ENCODE measurements around the gene ARHGEF10L. TPM values are rescaled to one million over a fixed set of nuclear protein-coding genes. Genes with fewer than 3 reads are reported as not detected.

The ARHGEF10L gene
- polyA plus RNA-seq, 1 donor = 85.1 TPM

DNA sequence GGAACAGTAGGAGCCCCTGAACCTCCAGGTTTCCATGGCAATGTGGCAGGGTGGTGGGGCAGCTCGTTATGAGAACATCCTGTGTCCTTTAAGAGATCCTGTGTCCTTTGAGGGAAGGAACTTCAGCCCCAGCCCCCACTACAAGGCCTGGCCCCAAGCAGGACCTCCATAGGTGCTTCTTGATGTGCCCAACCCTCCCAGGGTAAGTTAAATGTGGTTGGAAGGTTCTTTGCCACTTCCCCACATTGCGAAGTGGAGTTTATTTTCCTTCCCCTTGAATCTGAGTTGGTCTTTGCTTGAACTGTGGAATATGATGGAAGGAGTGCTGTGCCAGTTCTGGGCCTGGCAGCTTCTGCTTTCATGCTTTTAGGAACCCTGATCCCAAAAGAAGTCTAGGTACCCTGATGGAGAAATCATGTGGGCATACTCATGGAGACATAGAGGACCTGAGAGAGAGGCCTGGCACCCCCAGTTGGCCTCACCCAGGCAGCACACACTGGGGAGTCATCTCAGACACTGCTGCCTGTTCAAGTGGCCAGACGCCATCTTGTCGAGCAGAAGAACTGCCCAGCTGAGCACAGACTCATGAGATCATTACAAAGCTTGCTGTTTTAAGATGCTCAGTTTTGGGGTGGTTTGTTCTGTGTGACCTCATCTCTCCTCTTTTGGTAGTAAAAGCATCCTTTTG, 171.5 kb downstream of the ARHGEF10L start:
- no CpG with 5 or more reads among the region's 4 CpGs for WGBS (ENCODE audit: insufficient coverage, low lambda C conversion rate)
- Histone ChIP-seq H3K27ac (ENCODE audit: low read length) (no peak overlapping the region), H3K27me3 (ENCODE audit: control insufficient read depth, insufficient read depth, low read length) (no peaks in the 10 kb centered on the region), H3K4me3 (ENCODE audit: low read length) (no peak overlapping the region), H3K9me3 (ENCODE audit: control insufficient read depth, low read depth, low read length) (no peaks in the 10 kb centered on the region), H3K36me3 (ENCODE audit: control insufficient read depth, insufficient read depth, low read length) (no peaks in the 10 kb centered on the region), H3K4me1 (ENCODE audit: control insufficient read depth, insufficient read depth, low read length) (no peaks in the 10 kb centered on the region)
- DNase-seq = no peak

DNA sequence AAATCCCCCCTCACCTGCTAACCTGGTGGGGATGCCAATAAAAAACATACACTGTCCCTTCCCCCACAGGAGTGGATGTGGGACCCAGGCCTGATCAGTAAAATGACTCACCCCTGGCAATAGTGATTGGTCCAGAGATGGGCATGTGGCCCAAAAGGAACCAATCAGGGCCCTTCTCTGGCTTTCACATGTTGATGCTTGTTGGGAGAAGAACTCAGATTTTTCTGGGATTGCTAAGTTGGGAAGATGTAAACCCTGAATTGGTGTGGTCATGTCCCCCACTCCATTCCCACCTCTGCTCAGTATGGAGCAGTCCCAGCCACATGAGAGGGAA, 172.0 kb downstream of the ARHGEF10L start:
- Histone ChIP-seq H3K4me1 (ENCODE audit: control insufficient read depth, insufficient read depth, low read length) (no peaks in the 10 kb centered on the region), H3K9me3 (ENCODE audit: control insufficient read depth, low read depth, low read length) (no peaks in the 10 kb centered on the region), H3K4me3 (ENCODE audit: low read length) (no peak overlapping the region), H3K27me3 (ENCODE audit: control insufficient read depth, insufficient read depth, low read length) (no peaks in the 10 kb centered on the region), H3K27ac (ENCODE audit: low read length) (no peak overlapping the region), H3K36me3 (ENCODE audit: control insufficient read depth, insufficient read depth, low read length) (no peaks in the 10 kb centered on the region)
- DNase-seq = no peak

DNA sequence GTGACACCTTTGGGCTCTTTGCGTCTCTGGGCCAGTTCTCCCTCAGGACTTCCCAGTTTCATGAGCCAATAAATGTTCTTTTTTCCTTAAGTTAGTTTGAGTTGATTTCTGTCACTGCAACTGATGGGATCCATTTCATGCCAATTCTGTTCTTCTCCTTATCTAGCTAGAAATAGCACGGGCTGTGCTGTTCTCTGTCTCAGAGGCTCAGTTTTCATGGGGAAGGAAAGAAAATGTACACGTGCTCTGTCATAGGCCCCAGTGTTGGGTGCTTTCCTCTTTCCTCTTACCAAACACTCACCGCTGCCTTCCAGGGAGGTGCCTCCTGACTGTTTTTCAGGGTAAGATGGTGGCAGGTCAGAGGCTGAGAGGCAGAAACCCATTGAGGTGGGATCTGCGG, 172.4 kb downstream of the ARHGEF10L start:
- no peaks in the 10 kb centered on the region for H3K9me3 ChIP-seq (ENCODE audit: control insufficient read depth, low read depth, low read length)
- no peak for DNase-seq
- H3K4me3 ChIP-seq (ENCODE audit: low read length) = no peak overlapping the region
- no peaks in the 10 kb centered on the region for H3K4me1 ChIP-seq (ENCODE audit: control insufficient read depth, insufficient read depth, low read length)
- no CpG with 5 or more reads among the region's 5 CpGs for WGBS (ENCODE audit: insufficient coverage, low lambda C conversion rate)
- H3K27me3 ChIP-seq (ENCODE audit: control insufficient read depth, insufficient read depth, low read length) = no peaks in the 10 kb centered on the region
- no peak overlapping the region for H3K27ac ChIP-seq (ENCODE audit: low read length)
- H3K36me3 ChIP-seq (ENCODE audit: control insufficient read depth, insufficient read depth, low read length) = no peaks in the 10 kb centered on the region

DNA sequence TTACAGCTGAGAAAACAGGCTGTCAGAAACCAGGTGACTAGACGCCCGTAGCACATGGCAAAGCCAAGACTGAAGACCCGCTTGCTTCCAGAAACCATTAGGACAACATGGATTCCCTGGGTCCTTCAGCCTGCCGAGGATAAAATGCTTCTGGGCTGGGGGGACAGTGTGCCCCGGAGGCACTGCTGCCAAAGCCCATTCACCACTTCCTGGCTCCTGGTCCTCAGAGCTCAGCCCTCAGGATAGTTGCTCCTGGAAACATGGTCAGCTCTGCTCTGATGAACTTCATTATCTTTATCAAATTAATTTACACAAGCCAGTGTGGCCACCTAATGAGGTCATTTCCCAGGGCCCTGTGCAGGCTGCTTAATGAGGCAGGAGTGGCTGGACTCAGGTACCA, 174.5 kb downstream of the ARHGEF10L start:
- H3K27ac ChIP-seq (ENCODE audit: low read length) = no peak overlapping the region
- no peaks in the 10 kb centered on the region for H3K27me3 ChIP-seq (ENCODE audit: control insufficient read depth, insufficient read depth, low read length)
- DNase-seq = no peak
- no peak overlapping the region for H3K4me3 ChIP-seq (ENCODE audit: low read length)
- no peaks in the 10 kb centered on the region for H3K4me1 ChIP-seq (ENCODE audit: control insufficient read depth, insufficient read depth, low read length)
- H3K36me3 ChIP-seq (ENCODE audit: control insufficient read depth, insufficient read depth, low read length) = no peaks in the 10 kb centered on the region
- WGBS (ENCODE audit: insufficient coverage, low lambda C conversion rate) = no CpG with 5 or more reads among the region's 5 CpGs
- H3K9me3 ChIP-seq (ENCODE audit: control insufficient read depth, low read depth, low read length) = no peaks in the 10 kb centered on the region

DNA sequence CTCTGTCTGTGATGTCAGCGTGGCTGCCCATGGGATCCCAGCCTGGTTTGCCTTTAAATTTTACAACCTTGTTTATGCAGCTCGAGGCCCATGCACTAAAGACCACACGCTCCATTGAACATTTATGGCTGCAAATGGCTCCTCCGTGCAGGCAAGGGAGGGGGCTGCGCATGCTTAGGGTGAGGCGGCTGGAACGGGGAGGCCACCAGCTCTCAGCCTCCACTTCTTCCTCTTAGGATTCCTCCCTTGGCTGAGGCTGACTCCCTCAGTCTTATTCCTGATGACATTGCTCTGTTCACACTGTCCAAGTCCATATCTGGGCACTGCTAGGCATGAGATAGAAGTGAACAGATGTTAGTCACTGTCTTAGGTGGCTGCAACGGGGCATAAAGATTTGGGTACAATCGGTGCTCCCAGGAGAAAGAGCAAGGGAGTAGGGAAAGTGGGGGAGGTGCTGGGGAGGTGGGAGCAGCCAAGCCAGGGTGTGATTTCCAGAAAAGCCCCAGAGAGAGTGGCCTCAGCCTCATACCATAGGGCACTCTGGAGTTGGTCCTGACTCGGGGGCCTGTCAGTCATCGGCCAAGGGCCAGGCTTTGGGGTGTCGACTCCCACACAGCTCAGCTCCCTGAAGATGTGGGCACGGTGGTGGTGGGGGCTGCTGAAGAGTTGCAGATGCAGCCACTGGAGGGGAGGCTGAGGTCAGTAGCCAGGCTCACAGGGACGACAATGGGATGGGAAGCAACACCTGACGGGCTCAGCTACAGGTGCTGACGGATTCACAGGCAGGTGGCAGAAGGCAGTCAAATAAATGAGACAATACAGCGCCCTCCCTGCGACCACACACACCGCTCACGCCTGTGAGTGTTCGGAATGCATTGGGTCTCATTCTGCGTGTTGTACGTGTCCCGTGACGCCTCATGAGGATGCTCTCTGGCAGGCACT, 178.4 kb downstream of the ARHGEF10L start:
- no peaks in the 10 kb centered on the region for H3K27me3 ChIP-seq (ENCODE audit: control insufficient read depth, insufficient read depth, low read length)
- DNase-seq = no peak
- H3K27ac ChIP-seq (ENCODE audit: low read length) = no peak overlapping the region
- no peak overlapping the region for H3K4me3 ChIP-seq (ENCODE audit: low read length)
- H3K9me3 ChIP-seq (ENCODE audit: control insufficient read depth, low read depth, low read length) = no peaks in the 10 kb centered on the region
- H3K4me1 ChIP-seq (ENCODE audit: control insufficient read depth, insufficient read depth, low read length) = no peaks in the 10 kb centered on the region
- H3K36me3 ChIP-seq (ENCODE audit: control insufficient read depth, insufficient read depth, low read length) = no peaks in the 10 kb centered on the region
- WGBS (ENCODE audit: insufficient coverage, low lambda C conversion rate) = no CpG with 5 or more reads among the region's 25 CpGs

DNA sequence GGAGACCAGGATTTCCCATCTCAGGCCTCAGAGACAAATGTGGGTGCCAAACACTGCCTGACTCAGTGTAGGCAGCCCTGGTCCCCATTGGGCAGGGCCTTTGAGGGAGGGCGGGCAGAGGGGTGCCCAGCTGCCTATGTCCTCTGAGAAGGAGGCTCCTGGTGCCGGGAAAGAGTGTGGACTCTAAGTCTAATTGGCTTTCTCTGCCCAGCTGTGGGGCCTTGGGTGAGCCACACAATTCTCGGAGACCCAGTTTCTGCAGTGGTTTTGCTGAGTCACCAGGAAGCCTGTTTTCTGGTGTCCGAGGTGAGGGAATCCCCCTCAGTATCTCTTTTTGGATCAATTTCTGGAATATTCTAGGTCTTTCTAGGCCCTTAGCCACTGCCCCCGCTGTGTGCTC, 180.4 kb downstream of the ARHGEF10L start:
- no peak for DNase-seq
- Histone ChIP-seq H3K9me3 (ENCODE audit: control insufficient read depth, low read depth, low read length) (no peaks in the 10 kb centered on the region), H3K4me3 (ENCODE audit: low read length) (no peak overlapping the region), H3K27me3 (ENCODE audit: control insufficient read depth, insufficient read depth, low read length) (peaks cover 8% of the 10 kb centered on the region), H3K27ac (ENCODE audit: low read length) (no peak overlapping the region), H3K36me3 (ENCODE audit: control insufficient read depth, insufficient read depth, low read length) (no peaks in the 10 kb centered on the region), H3K4me1 (ENCODE audit: control insufficient read depth, insufficient read depth, low read length) (no peaks in the 10 kb centered on the region)
- no CpG with 5 or more reads among the region's 5 CpGs for WGBS (ENCODE audit: insufficient coverage, low lambda C conversion rate)

DNA sequence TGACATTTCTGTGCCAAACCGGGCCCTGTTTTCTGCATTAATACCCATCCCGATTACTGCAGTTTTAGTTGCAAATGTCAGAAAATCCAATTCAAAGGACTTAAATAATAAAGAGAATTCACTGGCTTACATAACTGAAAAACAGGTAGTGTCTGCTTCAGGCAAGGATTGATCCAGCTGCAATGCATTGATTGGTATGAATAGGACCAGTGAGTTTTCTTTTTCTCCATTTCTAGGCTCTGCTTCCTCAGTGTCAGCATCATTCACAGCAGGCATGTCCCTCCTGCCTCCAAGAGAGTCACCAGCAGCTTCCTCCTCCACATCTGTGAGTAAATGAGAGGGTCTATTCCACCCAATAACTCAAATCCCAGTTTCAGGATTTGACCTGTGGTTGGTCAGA, 181.9 kb downstream of the ARHGEF10L start:
- H3K27me3 ChIP-seq (ENCODE audit: control insufficient read depth, insufficient read depth, low read length) = peaks cover 8% of the 10 kb centered on the region
- H3K27ac ChIP-seq (ENCODE audit: low read length) = no peak overlapping the region
- H3K4me1 ChIP-seq (ENCODE audit: control insufficient read depth, insufficient read depth, low read length) = no peaks in the 10 kb centered on the region
- no peak for DNase-seq
- WGBS (ENCODE audit: insufficient coverage, low lambda C conversion rate) = 100% methylated on average over 1 of the region's 2 CpGs
- no peaks in the 10 kb centered on the region for H3K36me3 ChIP-seq (ENCODE audit: control insufficient read depth, insufficient read depth, low read length)
- H3K9me3 ChIP-seq (ENCODE audit: control insufficient read depth, low read depth, low read length) = no peaks in the 10 kb centered on the region
- H3K4me3 ChIP-seq (ENCODE audit: low read length) = no peak overlapping the region

DNA sequence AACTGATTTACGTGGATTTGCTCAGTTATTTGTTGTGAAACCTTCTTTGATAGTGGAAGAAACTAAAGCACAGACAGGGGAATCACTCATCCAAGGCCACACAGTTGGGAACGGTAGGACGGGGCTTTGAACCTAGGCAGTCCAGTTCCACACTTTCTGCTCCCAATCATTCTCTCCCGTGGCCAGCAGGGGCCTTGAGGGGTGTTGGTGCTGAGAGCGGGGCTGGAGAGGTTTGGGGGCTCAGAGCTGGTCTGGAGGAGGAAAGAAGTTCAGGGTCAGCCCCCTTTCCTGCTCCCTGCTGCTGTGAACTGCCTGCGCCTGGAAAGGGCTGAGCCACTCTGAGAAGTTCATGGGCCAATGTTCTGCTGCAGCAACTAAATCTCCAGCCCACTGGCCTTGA, 184.2 kb downstream of the ARHGEF10L start:
- Histone ChIP-seq H3K4me1 (ENCODE audit: control insufficient read depth, insufficient read depth, low read length) (no peaks in the 10 kb centered on the region), H3K9me3 (ENCODE audit: control insufficient read depth, low read depth, low read length) (no peaks in the 10 kb centered on the region), H3K4me3 (ENCODE audit: low read length) (no peak overlapping the region), H3K27me3 (ENCODE audit: control insufficient read depth, insufficient read depth, low read length) (peaks cover 11% of the 10 kb centered on the region), H3K27ac (ENCODE audit: low read length) (no peak overlapping the region), H3K36me3 (ENCODE audit: control insufficient read depth, insufficient read depth, low read length) (no peaks in the 10 kb centered on the region)
- no peak for DNase-seq
- WGBS (ENCODE audit: insufficient coverage, low lambda C conversion rate) = no CpG with 5 or more reads among the region's 6 CpGs

DNA sequence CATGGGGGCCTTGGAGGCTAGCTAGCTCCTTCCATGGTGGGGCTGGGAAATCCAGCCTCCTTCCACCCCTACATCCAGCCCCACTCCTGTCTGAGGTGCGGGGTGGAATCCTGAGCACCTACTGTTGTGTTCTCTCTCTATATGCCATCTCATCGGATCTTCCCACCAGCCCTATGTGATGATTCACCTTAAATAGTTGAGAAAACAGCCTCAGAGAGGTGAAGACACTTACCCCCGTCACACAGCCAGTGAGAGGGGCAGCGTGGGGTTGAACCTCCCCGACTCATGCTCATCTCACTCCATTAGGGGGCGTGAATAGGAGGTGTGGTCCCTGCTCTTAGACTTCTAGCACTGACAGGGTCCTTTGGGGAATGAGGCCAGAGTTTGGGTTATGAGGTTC, 184.7 kb downstream of the ARHGEF10L start:
- Histone ChIP-seq H3K27me3 (ENCODE audit: control insufficient read depth, insufficient read depth, low read length) (peaks cover 11% of the 10 kb centered on the region), H3K9me3 (ENCODE audit: control insufficient read depth, low read depth, low read length) (no peaks in the 10 kb centered on the region), H3K27ac (ENCODE audit: low read length) (no peak overlapping the region), H3K36me3 (ENCODE audit: control insufficient read depth, insufficient read depth, low read length) (no peaks in the 10 kb centered on the region), H3K4me1 (ENCODE audit: control insufficient read depth, insufficient read depth, low read length) (no peaks in the 10 kb centered on the region), H3K4me3 (ENCODE audit: low read length) (no peak overlapping the region)
- no peak for DNase-seq
- WGBS (ENCODE audit: insufficient coverage, low lambda C conversion rate) = no CpG with 5 or more reads among the region's 6 CpGs

DNA sequence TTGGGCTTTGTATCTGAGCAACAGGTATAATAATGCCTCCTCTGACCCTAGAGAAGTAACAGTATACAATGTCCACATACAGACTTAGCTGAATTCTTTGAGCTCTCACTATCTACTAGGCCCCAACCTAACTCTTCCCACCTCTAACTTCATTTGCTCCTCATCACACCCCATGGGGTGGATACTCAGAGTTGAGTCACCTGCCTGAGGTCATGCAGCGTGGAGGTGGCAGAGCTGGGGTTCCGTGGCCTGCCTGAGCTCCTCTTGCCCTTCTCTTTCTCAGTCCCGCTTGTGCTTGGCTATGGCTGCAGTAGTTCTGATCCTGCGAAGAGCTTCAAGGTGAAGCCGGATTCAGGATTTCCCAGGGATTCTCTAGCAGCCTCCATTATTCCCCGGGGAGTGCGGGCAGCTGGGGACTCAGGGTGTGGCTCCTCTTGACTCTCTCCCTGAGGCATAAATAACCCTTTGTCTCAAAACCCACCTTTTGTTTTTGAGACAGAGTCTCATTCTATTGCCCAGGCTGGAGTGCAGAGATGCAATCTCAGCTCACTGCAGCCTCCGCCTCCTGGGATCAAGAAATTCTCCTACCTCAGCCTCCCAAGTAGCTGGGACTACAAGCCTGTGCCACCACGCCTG, 185.7 kb downstream of the ARHGEF10L start:
- Histone ChIP-seq H3K4me3 (ENCODE audit: low read length) (no peak overlapping the region), H3K36me3 (ENCODE audit: control insufficient read depth, insufficient read depth, low read length) (no peaks in the 10 kb centered on the region), H3K4me1 (ENCODE audit: control insufficient read depth, insufficient read depth, low read length) (no peaks in the 10 kb centered on the region), H3K27me3 (ENCODE audit: control insufficient read depth, insufficient read depth, low read length) (peaks cover 15% of the 10 kb centered on the region), H3K27ac (ENCODE audit: low read length) (no peak overlapping the region), H3K9me3 (ENCODE audit: control insufficient read depth, low read depth, low read length) (no peaks in the 10 kb centered on the region)
- no peak for DNase-seq
- WGBS (ENCODE audit: insufficient coverage, low lambda C conversion rate) = 100% methylated on average over 1 of the region's 9 CpGs
